Measurements from ENCODE around the gene CDH5.

- TF ChIP-seq FOS (IDR thresholded peaks at IDR 0.05; ENCODE audit: low read depth, low read length) (no peak), POLR2A (IDR thresholded peaks at IDR 0.05; ENCODE audit: low read depth, low read length) (no peak)
These were observed 51.9 kb downstream of the CDH5 start for GRCh38 chr16:66418165-66418962.

All from IMR-90 (cell line).